Measurements from ENCODE around the gene CCM2. TPM values are rescaled to one million over a fixed set of nuclear protein-coding genes. Genes with fewer than 3 reads are reported as not detected.

The CCM2 gene
- total RNA-seq, 1 donor from 2014 or later = 62.0 TPM

DNA sequence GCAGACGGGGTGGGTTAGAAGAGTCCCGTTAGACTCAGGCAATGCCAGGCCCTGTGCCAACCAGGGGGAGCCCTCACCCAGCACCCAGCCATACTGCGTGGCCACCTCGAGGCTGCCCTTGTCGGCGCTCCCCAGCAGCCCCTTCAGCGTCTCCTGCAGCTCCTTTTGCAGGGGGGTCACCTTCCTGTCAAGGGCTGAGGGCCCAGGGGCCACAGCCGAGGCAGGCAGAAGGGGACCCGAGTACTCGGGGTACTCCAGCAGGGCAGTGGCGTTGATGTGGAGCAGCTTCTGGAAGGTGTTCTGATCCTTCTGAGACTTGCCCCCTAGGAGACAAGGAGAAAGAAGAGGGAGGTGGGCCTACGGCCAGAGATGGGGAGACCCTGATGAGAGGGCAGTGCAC, 101.7 kb downstream of the CCM2 start:
- TF ChIP-seq EZH2 (IDR thresholded peaks at IDR 0.05; ENCODE audit: insufficient read depth, low read length) (no peak), CTCF (IDR thresholded peaks at IDR 0.05; ENCODE audit: insufficient read depth, low read depth, low read length) (no peak)
- Histone ChIP-seq H3K79me2 (ENCODE audit: insufficient read depth, low read length) (peaks cover 31% of the 10 kb centered on the region), H2AFZ (ENCODE audit: low read depth, low read length) (no peak overlapping the region), H3K4me2 (ENCODE audit: low read length) (no peak overlapping the region), H3K9me3 (ENCODE audit: insufficient read depth, low read depth, low read length) (no peaks in the 10 kb centered on the region), H3K9ac (ENCODE audit: low read length) (no peak overlapping the region), H3K4me1 (ENCODE audit: insufficient read depth, low read length) (no peaks in the 10 kb centered on the region), H3K27ac (ENCODE audit: low read depth, low read length) (no peak overlapping the region), H4K20me1 (ENCODE audit: insufficient read depth, low read length) (peaks cover 57% of the 10 kb centered on the region), H3K27me3 (ENCODE audit: insufficient read depth, low read length) (no peaks in the 10 kb centered on the region), H3K4me3 (ENCODE audit: insufficient read depth, low read depth, low read length) (no peak overlapping the region), H3K36me3 (ENCODE audit: insufficient read depth, low read length) (peaks cover 40% of the 10 kb centered on the region)
- H3K36me3 Mint-ChIP-seq (ENCODE audit: low read depth, unreplicated experiment) = peaks cover 7% of the 10 kb centered on the region
- no peaks in the 10 kb centered on the region for H3K9me3 Mint-ChIP-seq (ENCODE audit: unreplicated experiment)
- no peak overlapping the region for H3K4me3 Mint-ChIP-seq (ENCODE audit: unreplicated experiment)
- FAIRE-seq = no peak
- DNase-seq (ENCODE audit: low read depth) = no peak
- no peaks in the 10 kb centered on the region for H3K4me1 Mint-ChIP-seq (ENCODE audit: low read depth, unreplicated experiment)
- H3K27me3 Mint-ChIP-seq (ENCODE audit: low read depth, unreplicated experiment) = no peaks in the 10 kb centered on the region
- no peak overlapping the region for H3K27ac Mint-ChIP-seq (ENCODE audit: unreplicated experiment)

DNA sequence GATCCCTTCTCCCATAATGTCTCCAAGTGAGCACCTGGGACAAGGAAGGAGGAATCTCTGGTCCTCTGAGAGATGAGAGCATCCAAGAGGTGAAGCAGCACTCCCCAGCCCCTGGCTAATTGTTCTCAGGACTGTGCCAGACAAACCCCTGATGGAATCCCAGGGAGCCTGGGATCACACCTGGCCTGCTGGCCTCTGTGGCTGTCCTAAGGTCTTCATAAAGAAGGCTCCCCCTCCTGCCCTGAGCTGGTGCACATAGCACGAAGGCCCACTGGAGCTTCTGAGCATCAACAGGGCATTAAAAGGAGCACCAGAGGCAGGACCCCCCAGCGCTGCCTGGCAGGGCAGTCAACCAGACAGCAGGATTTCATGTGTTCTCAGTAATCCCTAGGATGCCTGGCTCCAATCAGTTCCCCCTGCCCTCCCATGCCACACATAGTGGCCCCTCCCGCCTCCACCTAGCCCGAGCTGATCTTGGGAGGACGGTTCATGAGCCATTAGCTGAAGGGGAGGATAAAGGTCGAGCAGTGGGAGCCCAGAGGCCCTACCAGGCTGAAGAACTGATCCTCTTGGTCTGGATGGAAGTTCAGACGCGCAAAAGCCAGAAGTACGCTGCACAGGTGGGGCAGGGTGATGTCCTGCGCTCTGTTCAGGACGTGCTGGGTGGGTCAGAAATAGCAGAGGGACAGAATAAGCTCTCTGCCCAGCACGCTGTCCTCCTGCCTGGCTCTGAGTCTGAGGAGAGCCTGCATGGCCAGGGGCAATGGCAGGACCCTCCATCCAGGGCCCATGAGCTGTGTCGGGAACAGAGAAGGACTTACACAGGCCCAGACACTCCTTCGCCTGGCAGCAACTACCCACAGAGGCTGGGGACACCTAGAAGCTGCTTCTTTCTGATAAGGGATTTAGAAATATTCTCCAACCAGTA, 103.0 kb downstream of the CCM2 start:
- no peak overlapping the region for H3K27ac Mint-ChIP-seq (ENCODE audit: unreplicated experiment)
- Histone ChIP-seq H3K27me3 (ENCODE audit: insufficient read depth, low read length) (no peaks in the 10 kb centered on the region), H3K4me3 (ENCODE audit: insufficient read depth, low read depth, low read length) (no peak overlapping the region), H3K36me3 (ENCODE audit: insufficient read depth, low read length) (peaks cover 53% of the 10 kb centered on the region), H3K4me1 (ENCODE audit: insufficient read depth, low read length) (peaks cover under 1% of the 10 kb centered on the region), H3K4me2 (ENCODE audit: low read length) (no peak overlapping the region), H3K9me3 (ENCODE audit: insufficient read depth, low read depth, low read length) (no peaks in the 10 kb centered on the region), H3K79me2 (ENCODE audit: insufficient read depth, low read length) (peaks cover 44% of the 10 kb centered on the region), H3K27ac (ENCODE audit: low read depth, low read length) (no peak overlapping the region), H3K9ac (ENCODE audit: low read length) (no peak overlapping the region), H4K20me1 (ENCODE audit: insufficient read depth, low read length) (peaks cover 70% of the 10 kb centered on the region), H2AFZ (ENCODE audit: low read depth, low read length) (no peak overlapping the region)
- peaks cover 10% of the 10 kb centered on the region for H3K4me1 Mint-ChIP-seq (ENCODE audit: low read depth, unreplicated experiment)
- H3K4me3 Mint-ChIP-seq (ENCODE audit: unreplicated experiment) = no peak overlapping the region
- TF ChIP-seq EZH2 (IDR thresholded peaks at IDR 0.05; ENCODE audit: insufficient read depth, low read length) (no peak), CTCF (IDR thresholded peaks at IDR 0.05; ENCODE audit: insufficient read depth, low read depth, low read length) (no peak)
- DNase-seq (ENCODE audit: low read depth) (no peak), FAIRE-seq (no peak)
- H3K36me3 Mint-ChIP-seq (ENCODE audit: low read depth, unreplicated experiment) = peaks cover 6% of the 10 kb centered on the region
- H3K27me3 Mint-ChIP-seq (ENCODE audit: low read depth, unreplicated experiment) = no peaks in the 10 kb centered on the region
- H3K9me3 Mint-ChIP-seq (ENCODE audit: unreplicated experiment) = no peaks in the 10 kb centered on the region

Measured in astrocyte (in vitro differentiated cells and primary cell).